Prostate gland (tissue), 2 donors: Measurements from ENCODE around the gene LMO4.

Experiments used
- POLR2A ChIP-seq: fragments of 450-650 bp; IDR thresholded peaks from one replicate; pipeline ENCODE4 v1.6.1; 2016; ENCODE audit warnings: antibody characterized with exemption, mild to moderate bottlenecking
- POLR2AphosphoS5 ChIP-seq: sonication (generic); formaldehyde crosslinking; IDR thresholded peaks from one replicate; pipeline ENCODE4 v1.6.1; 2017; ENCODE audit warnings: antibody characterized with exemption
- TF ChIP-seq, protein P1 (sequence below), 4 experiments: fragments of 200-600 bp in 2 of 4; fragments of 450-650 bp in 2 of 4; sonication (generic) in 2 of 4; IDR thresholded peaks; 1 replicate in 3 of 4; 2 replicates in 1 of 4; pipeline ENCODE4 v1.5.1; 2016 to 2019; ENCODE audit warnings: antibody characterized with exemption in 4 of 4, mild to moderate bottlenecking in 2 of 4, moderate library complexity in 2 of 4

GRCh38 chr1:87348341-87349019, 19.8 kb downstream of the LMO4 start:
- TF ChIP-seq, protein P1, sequence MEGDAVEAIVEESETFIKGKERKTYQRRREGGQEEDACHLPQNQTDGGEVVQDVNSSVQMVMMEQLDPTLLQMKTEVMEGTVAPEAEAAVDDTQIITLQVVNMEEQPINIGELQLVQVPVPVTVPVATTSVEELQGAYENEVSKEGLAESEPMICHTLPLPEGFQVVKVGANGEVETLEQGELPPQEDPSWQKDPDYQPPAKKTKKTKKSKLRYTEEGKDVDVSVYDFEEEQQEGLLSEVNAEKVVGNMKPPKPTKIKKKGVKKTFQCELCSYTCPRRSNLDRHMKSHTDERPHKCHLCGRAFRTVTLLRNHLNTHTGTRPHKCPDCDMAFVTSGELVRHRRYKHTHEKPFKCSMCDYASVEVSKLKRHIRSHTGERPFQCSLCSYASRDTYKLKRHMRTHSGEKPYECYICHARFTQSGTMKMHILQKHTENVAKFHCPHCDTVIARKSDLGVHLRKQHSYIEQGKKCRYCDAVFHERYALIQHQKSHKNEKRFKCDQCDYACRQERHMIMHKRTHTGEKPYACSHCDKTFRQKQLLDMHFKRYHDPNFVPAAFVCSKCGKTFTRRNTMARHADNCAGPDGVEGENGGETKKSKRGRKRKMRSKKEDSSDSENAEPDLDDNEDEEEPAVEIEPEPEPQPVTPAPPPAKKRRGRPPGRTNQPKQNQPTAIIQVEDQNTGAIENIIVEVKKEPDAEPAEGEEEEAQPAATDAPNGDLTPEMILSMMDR (IDR thresholded peaks at IDR 0.05) = no peak
- no peak for TF ChIP-seq POLR2A
- TF ChIP-seq POLR2AphosphoS5 = no peak
